Right lobe of liver (tissue), 6 donors: Measurements from ENCODE around the gene BIN2. TPM values are rescaled to one million over a fixed set of nuclear protein-coding genes. Genes with fewer than 3 reads are reported as not detected.
"Not testable (repeated sequence)": the region's sequence is repeated elsewhere in the genome, so short reads cannot be mapped to it uniquely, and the experiment has no call there.

Experiments
- ATAC-seq, 4 donors: fragments of 200-7000 bp; cut with Tn5 transposase; one replicate each; pipeline ENCODE4 v1.9.1; 2020; ENCODE audit warnings: mild to moderate bottlenecking in 4 of 4, moderate library complexity in 4 of 4
- DNase-seq, 3 donors: peaks; one replicate each; pipeline ENCODE4 v3.0.0-alpha.2; 2020
- H3K27ac ChIP-seq, 3 donors: fragments of 200-600 bp; one replicate each; pipeline ENCODE4 v1.8.0; 2022
- H3K27me3 ChIP-seq, 2 donors: fragments of 200-600 bp; one replicate each; pipeline ENCODE4 v1.8.0; 2022
- H3K36me3 ChIP-seq, 4 donors: fragments of 200-600 bp; sonication (generic) in 1 of 4; one replicate each; pipeline versions ENCODE4 v1.5.1 to v1.8.0; 2017 to 2022; ENCODE audit warnings: control low read depth in 1 of 4
- H3K4me1 ChIP-seq, 4 donors: fragments of 200-600 bp; sonication (generic) in 1 of 4; one replicate each; pipeline versions ENCODE4 v1.5.1 to v1.8.0; 2017 to 2022; ENCODE audit warnings: control low read depth in 1 of 4
- H3K4me3 ChIP-seq, 3 donors: fragments of 200-600 bp; one replicate each; pipeline ENCODE4 v1.8.0; 2022
- H3K9me3 ChIP-seq, 4 donors: fragments of 200-600 bp; sonication (generic) in 1 of 4; one replicate each; pipeline versions ENCODE4 v1.5.1 to v1.8.0; 2017 to 2022; ENCODE audit warnings: control low read depth in 1 of 4
- POLR2A ChIP-seq: fragments of 450-650 bp; IDR thresholded peaks from one replicate; pipeline ENCODE4 v1.6.1; 2017; ENCODE audit warnings: antibody characterized with exemption, mild to moderate bottlenecking
- WGBS: methylation state at CpG from one replicate; pipeline ENCODE4 v1.1.6; 2018; ENCODE audit warnings: low coverage, low lambda C conversion rate; ENCODE audit not compliant: insufficient coverage; ENCODE audit errors: missing lambda C conversion rate; 5-methylcytosine and 5-hydroxymethylcytosine counted together
- intact Hi-C, 2 donors: fragments of 100-400 bp; cut with DNase I; formaldehyde crosslinking; loops; one replicate each; pipeline versions ENCODE4 v1.11.2 to v1.14.1; 2022
- total RNA-seq, 6 experiments: library from RNA; depleted of rRNA in 2 of 6; stranded (reverse); fragments of >200 nt in 2 of 6; fragmentation: NEBNext Ultra II Directional in 3 of 6; extraction: Animal tissue kit (Norgen Biotek cat#: 25700) in 3 of 6; gene quantifications; one replicate each; pipeline versions ENCODE4 v1.1.0 to v1.2.4, GENCODE V29; 2016 to 2023
- TF ChIP-seq, protein P1 (sequence below), 4 donors: fragments of 200-600 bp in 3 of 4; fragments of 450-650 bp in 1 of 4; IDR thresholded peaks; one replicate each; pipeline versions ENCODE4 v1.5.1 to v1.8.0; 2016 to 2022; ENCODE audit warnings: antibody characterized with exemption in 4 of 4, mild to moderate bottlenecking in 2 of 4
- donor health status: DM: no; HTN: yes; CAD: no.
- donor health status: DM: no; HTN: no; CAD: no.
- donor health status: DM: no; HTN: no; CAD: no.
- donor health status: DM: no; HTN: yes; CAD: no.
- donor health status: DM: no; HTN: yes; CAD: no.

The BIN2 gene
- total RNA-seq, 6 experiments from 2014 or later: 2.3 to 5.8 (median 3.7) TPM

DNA sequence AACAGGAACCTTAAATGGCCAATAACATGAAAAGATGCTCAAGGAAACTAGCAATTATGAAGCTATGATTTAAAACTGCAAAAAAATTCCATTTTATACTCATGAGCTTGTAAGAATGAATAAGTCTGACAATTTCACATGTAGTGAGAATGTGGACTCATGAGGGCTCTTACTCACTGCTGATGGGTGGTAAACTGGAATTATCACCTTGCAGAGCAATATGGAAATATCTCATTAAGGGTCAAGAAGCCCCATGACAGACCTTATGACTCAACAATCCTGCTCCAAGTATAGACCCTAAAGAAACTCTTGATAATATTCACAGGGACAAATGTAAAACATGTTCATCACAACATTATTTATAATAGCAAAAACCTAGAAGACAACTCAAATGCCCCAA is 30.3 kb downstream of the BIN2 start:
- no peak overlapping the region for H3K27ac ChIP-seq
- no peaks in the 10 kb centered on the region for H3K27me3 ChIP-seq
- H3K9me3 ChIP-seq: no peaks in the 10 kb centered on the region
- DNase-seq (no peak), ATAC-seq (no peak)
- no peaks in the 10 kb centered on the region for H3K36me3 ChIP-seq
- intact Hi-C loops: no loop called here
- TF ChIP-seq, protein P1, sequence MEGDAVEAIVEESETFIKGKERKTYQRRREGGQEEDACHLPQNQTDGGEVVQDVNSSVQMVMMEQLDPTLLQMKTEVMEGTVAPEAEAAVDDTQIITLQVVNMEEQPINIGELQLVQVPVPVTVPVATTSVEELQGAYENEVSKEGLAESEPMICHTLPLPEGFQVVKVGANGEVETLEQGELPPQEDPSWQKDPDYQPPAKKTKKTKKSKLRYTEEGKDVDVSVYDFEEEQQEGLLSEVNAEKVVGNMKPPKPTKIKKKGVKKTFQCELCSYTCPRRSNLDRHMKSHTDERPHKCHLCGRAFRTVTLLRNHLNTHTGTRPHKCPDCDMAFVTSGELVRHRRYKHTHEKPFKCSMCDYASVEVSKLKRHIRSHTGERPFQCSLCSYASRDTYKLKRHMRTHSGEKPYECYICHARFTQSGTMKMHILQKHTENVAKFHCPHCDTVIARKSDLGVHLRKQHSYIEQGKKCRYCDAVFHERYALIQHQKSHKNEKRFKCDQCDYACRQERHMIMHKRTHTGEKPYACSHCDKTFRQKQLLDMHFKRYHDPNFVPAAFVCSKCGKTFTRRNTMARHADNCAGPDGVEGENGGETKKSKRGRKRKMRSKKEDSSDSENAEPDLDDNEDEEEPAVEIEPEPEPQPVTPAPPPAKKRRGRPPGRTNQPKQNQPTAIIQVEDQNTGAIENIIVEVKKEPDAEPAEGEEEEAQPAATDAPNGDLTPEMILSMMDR (IDR thresholded peaks at IDR 0.05): no peak
- TF ChIP-seq POLR2A: no peak
- H3K4me1 ChIP-seq: no peaks in the 10 kb centered on the region
- no peak overlapping the region for H3K4me3 ChIP-seq

DNA sequence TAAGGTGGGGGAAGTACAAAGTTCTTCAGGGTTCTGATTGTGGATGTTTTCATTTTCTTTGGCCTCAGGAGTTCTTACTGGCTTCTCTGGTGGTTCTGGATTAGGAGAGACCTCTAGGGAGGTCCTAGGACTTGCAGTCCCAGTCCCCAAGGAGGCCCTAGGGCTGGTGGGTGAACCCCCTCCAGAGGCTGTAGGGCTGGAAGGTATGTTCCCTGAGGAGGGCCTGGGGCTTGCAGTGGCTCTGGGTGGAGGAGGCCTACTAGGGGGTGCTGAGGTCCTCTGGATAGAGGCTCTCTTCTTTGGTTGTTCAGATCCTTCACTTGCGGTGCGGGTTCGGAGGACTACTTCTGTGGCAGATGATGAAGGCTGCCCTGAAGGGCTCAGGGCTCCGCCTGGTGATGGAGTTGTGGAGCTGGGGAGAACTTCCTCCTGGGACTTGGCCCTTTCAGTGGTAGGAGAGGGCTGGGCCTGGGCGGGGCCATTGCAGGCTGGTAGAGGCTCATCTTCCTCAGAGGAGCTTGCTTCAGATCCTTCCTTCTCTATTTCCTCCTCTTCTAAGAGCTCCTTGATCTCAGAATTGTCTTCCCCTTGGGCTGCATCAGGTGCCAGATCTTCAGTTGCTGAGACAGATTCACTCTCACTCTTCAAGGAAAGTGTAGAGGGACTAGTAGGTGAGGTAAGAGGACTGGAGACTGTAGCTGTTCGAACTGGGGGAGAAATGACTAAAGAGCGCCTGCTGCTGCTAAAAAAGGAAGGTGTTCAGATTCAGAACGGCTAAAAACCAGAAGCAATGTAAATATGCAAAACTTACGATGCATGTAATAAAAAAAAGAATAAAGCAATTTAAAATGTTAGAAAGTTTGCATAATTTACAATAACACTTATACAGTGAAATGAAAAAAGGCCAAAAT is 32.1 kb downstream of the BIN2 start:
- H3K4me1 ChIP-seq, H3K9me3 ChIP-seq, H3K27ac ChIP-seq, H3K36me3 ChIP-seq, H3K27me3 ChIP-seq, intact Hi-C loops, H3K4me3 ChIP-seq: not testable (repeated sequence)
- ATAC-seq: peak; percentile 63 to 79 (median 75)
- 41% methylated on average over 4 of the region's 9 CpGs for WGBS
- DNase-seq: peak; percentile 54 to 67 (median 56)

DNA sequence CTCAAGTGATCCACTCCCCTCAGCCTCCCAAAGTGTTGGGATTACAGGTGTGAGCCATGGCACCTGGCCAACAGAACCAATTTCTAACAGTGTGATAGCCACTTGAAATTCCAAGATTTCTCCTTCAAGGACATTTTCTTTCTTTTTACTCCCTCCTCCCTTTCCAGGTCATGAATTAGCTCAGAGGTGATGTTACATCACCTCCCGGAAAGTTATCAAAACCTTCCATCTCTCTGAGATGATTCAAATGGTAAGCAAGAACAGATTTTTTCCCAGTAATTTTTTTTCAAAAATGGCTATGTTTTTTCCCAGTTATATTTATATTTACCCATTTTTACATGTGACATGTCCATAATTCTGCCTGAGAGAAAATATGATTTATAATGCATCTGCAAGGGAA is 38.1 kb downstream of the BIN2 start:
- H3K4me3 ChIP-seq: no peak overlapping the region
- no peaks in the 10 kb centered on the region for H3K4me1 ChIP-seq
- H3K9me3 ChIP-seq: no peaks in the 10 kb centered on the region
- intact Hi-C loops: no loop called here
- TF ChIP-seq, protein P1 (IDR thresholded peaks at IDR 0.05): no peak
- no peak for TF ChIP-seq POLR2A
- 40% methylated on average over 1 of the region's 1 CpG for WGBS
- H3K27me3 ChIP-seq: no peaks in the 10 kb centered on the region
- no peaks in the 10 kb centered on the region for H3K36me3 ChIP-seq
- ATAC-seq: no peak
- H3K27ac ChIP-seq: no peak overlapping the region
- DNase-seq: no peak

DNA sequence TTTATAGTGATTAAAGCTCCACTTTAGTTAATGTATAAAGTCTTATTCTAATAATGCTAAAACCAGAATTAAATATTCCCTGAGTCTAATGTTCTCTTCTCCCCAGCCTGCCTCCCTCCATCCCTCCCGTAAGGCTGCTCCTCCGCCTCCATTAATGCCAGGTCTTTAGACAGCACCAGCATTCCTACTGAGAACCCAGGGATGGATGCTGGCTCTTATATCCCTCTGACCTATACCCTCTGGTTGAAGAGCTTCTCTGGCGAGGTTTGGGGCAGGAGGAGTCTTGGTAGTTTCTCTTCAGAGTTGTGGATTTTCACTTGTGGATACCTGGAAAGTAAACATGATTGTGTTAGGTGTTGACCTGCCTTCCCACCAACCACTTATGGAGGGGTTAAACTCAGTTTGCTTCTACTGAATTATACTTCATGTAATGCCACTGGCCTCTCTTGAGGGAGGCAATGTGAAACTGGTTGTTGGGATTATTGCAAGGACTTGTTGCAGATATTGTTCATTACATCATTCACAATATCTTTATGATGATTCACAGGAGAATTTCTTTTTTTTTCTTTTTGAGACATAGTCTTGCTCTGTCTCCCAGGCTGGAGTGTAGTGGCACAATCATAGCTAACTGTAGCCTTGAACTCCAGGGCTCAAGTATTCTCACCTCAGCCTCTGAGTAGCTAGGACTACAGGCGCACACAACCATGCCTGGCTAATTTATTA is 42.6 kb downstream of the BIN2 start:
- no peak for ATAC-seq
- WGBS: 90% methylated on average over 3 of the region's 4 CpGs
- intact Hi-C loops: no loop called here
- DNase-seq: no peak
- no peaks in the 10 kb centered on the region for H3K9me3 ChIP-seq
- TF ChIP-seq POLR2A: no peak
- TF ChIP-seq, protein P1 (IDR thresholded peaks at IDR 0.05): no peak
- H3K4me1 ChIP-seq: no peaks in the 10 kb centered on the region
- no peak overlapping the region for H3K27ac ChIP-seq
- no peaks in the 10 kb centered on the region for H3K36me3 ChIP-seq
- H3K4me3 ChIP-seq: no peak overlapping the region
- H3K27me3 ChIP-seq: no peaks in the 10 kb centered on the region

DNA sequence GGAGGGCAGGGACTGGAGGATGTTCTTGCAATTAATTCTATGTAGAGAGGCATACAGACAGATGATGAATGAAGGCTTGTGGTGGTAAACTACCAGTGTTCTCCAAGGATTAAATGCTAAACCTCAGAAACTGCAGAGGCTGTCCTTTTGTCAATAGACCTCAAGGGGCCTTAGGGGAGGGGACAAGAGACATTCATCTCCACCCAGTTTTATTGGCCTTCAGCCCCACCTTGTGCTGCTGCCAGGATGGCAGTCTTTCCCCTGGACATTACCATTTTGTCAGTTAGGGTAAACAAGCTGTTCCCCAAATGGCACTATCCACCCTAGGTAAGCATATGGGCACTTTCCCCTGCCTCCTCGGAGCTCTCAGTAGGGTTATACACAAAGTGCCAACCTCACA is 48.9 kb downstream of the BIN2 start:
- H3K4me1 ChIP-seq: peaks cover 0 to 4% (median 0%) of the 10 kb centered on the region in 4 donors
- no peaks in the 10 kb centered on the region for H3K27me3 ChIP-seq
- H3K27ac ChIP-seq: no peak overlapping the region
- no peak overlapping the region for H3K4me3 ChIP-seq
- TF ChIP-seq POLR2A: no peak
- TF ChIP-seq, protein P1 (IDR thresholded peaks at IDR 0.05): no peak
- 29% methylated on average over 1 of the region's 1 CpG for WGBS
- no peaks in the 10 kb centered on the region for H3K9me3 ChIP-seq
- no peaks in the 10 kb centered on the region for H3K36me3 ChIP-seq
- intact Hi-C loops: no loop called here
- DNase-seq (no peak), ATAC-seq (no peak)

DNA sequence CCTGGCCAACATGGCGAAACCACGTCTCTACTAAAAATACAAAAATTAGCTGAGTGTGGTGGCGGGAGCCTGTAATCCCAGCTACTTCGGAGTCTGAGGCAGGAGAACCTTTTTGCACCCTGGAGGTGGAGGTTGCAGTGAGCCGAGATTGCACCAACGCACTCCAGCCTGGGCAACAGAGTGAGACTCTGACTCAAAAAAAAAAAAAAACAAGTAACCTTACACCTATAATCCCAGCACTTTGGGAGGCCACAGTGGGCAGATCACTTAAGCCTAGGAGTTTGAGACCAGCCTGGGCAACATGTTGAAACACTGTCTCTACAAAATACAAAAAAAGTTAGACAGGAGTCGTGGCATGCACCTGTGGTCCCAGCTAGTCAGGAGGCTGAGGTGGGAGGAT is 51.2 kb downstream of the BIN2 start:
- WGBS: 94% methylated on average over 7 of the region's 7 CpGs
- H3K27ac ChIP-seq, H3K4me1 ChIP-seq, ATAC-seq, DNase-seq, H3K9me3 ChIP-seq, H3K36me3 ChIP-seq, H3K27me3 ChIP-seq, H3K4me3 ChIP-seq: not testable (repeated sequence)
- intact Hi-C loops: loop anchor here in 1 of 2 donors (5.0 kb wide), 1 partner anchor 69 kb away; no protein-coding TSS in a partner anchor
